Central memory CD4-positive, alpha-beta T cell (primary cell): ENCODE results near the gene CITED2.
"Not testable (repeated sequence)": the region's sequence is repeated elsewhere in the genome, so short reads cannot be mapped to it uniquely, and the experiment has no call there.

Experiments
- DNase-seq: peaks from one replicate; pipeline ENCODE4 v3.0.0; 2022
- total RNA-seq, 3 experiments: gene quantifications; one replicate each; lab custom pipeline; 2026; lab: John Stamatoyannopoulos, UW

Gene CITED2, protein sequence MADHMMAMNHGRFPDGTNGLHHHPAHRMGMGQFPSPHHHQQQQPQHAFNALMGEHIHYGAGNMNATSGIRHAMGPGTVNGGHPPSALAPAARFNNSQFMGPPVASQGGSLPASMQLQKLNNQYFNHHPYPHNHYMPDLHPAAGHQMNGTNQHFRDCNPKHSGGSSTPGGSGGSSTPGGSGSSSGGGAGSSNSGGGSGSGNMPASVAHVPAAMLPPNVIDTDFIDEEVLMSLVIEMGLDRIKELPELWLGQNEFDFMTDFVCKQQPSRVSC
- 11.9 to 162 (median 73.1) reads per million in 3 experiments for total RNA-seq

DNA sequence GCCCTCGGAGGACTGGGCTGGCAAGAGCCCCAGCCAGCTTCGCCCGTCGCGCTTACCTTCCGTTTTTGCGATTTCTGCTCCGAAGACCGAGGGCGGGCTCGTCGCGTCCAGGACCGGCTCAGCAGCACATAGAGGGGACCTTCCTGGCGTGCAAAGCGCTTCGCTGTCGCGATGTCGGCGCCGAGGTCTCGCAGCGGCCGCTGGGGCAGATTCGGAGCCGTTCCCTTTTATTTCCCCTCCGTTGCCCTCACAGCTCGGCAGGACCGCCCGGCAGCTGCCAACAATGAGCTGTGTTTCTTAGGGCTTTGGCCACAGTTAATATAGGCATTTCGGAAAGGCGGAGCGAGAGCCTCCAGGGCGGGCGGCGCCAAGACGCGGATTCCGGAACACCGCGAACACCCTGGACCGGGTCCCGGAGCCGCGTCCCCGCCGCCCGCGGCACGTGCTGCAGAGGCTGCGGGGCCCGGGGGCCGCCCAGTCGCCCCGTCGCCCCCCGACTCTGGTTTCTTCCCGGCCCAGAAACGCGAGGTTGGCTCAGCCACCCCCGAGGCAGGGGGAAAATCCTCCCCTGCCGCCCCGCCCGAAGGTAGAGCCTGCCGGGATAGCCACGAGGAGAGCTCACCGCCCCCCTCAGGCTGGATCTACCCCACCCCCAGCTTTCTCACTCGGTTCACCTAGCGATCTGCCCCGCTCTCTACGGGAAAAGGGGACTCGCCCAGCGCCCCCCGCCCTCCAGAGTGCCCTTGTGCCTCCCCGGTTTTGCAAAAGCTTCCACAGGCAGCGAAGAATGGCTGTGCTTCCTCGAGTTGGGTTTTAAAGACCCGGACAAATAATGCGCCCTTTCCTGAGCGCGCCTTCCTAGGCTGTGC, at the start of gene CITED2:
Gene CITED2 (minus strand): TSS at position 292 of the 869 bp plus-strand sequence. CDS start 704 bp downstream, outside the sequence.
- peak; percentile 93 for DNase-seq

DNA sequence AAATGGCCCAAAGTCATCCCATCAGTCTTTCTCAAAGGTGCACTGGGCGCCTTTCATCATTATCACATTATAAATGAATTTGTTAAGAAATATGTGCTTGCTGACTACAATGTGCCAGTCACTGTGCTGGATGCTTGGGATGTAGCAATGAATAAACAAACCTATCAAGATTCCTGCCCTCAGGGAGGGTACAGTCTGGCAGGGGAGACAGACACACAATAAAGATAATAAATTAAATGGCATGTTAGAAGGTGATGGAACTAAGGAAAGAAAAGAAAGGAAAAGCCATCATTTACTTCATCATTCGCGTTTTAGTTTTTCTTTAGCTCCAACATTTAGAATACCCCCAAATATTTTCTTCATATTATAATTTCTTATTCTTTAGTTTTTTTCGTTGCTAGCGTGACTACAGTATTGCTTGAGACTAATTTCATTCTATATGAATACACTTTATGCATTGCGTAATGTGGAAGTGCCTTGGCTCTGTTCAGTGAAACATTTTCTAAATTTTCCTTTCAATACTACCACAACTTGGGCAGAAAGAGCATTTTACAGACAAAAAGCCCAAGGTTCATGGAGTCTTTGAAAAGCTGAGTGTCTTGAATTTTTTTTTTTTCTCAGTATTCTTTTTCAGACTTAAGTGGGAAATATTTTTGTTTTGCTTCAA, 48.7 kb upstream of the CITED2 start:
- DNase-seq: no peak

DNA sequence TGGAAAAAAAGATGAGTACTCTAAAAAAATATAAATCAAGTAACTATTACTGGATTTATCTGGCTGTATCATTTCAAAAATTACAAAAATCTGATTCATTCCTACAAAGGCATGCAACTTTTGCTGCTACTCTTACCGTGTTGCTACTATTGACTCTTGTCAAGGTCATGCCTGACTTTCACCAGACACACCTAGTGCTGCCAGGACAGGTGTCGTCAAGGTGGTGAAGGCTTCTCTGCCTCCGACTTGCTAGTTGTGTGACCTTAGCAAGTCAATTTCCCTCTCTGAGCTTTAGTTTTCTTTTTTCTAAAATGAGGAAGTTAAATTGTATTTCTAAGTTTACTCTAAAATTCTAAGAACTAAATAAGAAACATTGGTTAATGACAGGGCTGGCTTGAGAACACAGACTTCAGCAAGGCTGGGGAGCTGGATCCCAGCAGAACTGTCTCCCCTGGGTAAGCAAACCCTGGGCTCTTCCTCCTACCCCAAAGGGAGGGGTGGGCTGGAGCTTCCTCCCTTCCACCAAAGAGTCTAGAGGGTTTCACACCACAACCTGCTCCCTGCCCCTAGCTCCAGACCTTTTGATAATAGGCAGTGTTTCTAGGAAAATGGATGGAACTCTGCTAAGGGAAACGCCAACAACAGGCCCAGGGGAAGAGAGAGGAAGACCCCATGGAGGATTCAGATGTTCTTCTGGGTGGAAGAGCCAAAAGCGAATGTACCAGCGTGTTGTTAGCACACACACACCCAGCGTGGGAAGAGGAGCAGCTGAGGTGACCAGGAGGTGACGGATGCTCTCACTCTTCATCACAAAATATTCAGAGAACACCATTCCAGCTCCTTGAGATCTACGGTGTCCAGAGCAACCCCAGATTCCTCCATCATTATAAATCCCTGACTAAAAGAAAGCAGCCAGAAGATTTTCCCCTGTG, 47.9 kb upstream of the CITED2 start:
- no peak for DNase-seq

DNA sequence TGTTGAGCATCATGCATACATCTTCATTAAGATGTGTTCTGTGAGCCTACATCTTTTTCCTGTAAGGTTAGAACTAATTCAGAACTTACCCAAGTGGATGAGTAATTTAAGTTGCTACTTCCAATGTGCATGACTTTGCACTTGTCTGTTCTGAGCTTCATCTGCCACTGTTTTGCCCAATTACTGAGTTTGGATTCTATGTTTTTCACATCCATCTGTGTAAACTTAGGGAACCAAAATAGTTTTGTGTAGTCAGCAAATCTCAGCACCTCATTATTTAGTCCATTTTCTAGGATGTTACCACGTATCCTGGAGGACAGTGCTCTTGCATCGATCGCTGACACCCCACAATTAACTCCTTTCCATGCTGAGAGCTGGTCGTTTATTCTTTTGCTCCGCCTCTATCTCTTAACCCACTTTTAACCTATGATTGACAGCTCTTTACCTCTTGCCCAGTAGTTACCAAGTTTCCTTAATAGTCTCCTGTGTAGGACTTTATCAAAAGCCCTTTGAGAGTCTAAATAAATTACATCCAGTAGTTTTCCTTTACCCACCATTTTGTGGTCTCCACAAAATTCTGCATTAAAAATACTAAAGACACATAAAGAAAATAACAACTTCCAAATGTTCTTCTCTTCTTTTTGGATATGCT, 44.2 kb upstream of the CITED2 start:
- DNase-seq: no peak

DNA sequence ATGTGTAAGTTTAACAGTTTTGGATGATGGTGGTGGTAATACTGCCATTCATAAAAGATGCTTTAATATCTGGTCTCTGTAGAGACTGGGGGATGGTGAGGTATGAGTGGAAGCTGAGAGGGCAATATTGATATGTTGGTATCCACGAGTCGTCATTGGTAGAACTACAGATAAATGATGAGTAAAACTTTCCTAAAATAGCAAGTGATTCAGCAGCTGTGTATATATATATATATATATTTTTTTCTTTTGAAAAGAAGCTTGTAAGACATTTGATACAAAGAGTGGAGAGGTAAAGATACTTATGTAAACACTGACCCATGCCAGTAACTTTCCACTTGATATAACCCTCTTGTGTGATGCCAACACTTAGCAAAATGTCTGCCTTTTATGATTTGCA, 41.7 kb upstream of the CITED2 start:
- DNase-seq: no peak

DNA sequence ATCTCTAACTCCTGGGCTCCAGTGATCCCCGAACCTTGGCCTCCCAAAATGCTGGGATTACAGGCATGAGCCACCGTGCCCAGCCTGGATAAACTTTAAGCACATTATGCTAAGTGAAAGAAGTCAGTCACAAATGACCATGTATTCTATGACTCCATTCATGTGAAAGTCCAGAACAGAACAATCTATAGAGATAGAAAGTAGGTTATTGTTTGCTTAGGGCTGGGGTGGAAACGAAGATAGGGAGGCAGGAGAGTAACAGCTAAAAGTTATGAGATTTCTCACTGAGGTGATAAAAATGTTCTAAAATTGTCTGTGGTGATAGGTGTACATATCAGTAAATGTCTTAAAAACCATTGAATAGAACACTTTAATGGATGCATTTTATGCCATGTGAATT, 40.9 kb upstream of the CITED2 start:
- DNase-seq: no peak

DNA sequence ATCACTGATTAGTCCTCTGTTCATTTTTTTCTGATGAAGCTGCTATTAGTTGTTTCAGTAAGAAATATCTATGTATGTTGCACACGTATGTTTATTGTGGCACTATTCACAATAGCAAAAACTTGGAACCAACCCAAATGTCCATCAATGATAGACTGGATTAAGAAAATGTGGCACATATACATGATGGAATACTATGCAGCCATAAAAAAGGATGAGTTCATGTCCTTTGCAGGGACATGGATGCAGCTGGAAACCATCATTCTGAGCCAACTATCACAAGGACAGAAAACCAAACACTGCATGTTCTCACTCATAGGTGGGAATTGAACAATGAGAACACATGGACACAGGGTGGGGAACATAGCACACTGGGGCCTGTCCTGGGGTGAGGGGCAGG, 37.7 kb upstream of the CITED2 start:
- DNase-seq: not testable (repeated sequence)

DNA sequence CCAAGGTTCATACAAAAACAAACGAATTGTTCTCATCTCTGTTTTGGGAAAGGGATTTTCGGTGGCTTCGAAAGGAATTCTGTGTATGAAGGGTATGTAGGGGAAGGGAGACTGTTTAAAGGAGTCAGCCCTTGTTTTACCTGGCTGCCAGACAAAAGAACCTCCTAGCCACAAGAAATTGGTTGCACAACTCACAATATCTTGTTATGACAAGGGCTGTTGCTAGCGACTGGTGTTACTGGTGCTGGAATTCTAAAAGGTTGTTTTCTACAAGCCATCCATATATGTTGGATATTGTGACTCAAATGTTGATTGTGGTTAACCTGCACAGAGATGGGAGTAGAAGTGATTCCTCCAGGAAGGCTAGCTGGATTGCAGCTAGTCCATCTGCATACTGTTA, 34.6 kb upstream of the CITED2 start:
- DNase-seq: no peak

DNA sequence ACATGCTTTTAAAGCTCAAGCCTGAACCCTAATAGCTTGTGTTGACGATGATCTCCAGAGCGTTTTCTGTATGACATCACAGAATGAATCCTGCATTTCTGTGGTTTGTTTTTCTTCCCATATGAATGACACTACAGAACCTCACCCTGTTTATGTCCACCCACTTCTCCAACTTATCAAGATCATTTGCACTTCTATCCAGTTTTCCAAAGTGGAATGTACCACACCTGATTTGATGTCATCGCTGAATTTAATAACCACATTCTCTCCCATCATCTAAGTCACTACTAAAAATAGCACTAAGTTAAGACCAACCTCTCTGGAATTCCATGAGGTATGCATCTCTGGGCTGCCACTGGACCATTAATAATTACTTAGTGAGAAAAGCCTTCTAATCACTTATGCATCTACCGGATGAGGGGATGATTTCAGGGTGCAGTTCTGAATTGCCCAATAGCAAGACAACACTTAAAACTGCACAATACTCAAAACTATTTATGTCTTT, 33.3 kb upstream of the CITED2 start:
- DNase-seq: no peak

DNA sequence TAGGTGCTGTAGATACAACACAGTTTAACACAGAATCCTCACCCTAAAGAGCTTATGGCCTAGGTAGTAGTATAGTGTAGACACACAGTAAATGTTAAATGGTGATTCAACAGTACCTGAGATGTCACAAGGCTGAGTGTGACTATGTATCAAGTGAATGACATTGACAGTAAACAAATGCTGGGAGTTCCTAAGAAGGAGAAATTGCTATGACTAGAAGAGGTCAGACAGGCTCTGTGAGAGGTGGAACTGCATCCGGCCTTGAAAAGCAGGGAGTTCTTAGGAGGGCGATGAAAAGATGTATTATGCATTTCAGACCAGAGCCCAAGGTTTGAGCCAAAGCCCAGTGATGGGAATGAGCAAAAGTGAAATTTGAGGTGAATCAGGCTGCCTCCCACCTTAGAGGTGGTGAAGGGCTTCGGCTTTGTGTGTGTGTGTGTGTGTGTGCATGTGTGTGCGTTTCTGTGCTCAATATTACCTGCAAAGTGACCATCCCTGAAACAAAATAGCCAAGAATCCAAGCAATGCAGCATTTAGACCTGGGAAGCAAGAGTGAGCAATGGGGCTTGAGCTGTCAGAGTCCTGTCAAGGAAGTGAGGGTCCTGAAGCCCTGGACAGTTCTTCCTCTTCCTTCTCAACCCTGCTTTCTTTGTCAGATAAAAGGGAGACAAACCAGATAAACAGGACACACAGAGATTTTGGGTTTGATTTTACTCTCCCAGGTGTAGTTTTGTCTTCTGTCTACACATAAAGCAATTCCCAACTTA, 32.3 kb upstream of the CITED2 start:
- DNase-seq: no peak

DNA sequence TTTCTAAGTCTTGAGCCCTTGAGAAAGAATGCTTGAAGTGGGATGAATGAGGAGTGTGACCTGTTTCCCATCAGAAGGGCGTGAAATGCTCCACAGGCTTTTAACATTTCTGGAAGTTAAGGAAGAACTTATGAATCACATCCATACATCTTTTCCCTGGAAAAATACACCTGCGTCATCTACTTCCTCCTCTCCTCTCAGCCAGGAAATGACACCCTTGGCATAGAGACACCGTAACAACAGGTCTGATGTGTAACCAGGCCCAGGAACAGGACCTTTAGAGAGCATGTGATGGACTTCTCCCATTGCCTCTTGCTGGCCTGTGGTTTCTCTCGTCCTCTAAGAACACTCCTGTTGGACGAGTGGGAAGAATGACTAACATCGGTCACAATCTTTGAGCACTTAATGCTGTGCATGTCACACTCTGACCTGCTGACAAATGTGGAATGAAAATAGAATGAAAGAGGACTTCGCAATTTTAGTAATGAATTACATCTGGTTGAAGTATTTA, 28.5 kb upstream of the CITED2 start:
- no peak for DNase-seq

DNA sequence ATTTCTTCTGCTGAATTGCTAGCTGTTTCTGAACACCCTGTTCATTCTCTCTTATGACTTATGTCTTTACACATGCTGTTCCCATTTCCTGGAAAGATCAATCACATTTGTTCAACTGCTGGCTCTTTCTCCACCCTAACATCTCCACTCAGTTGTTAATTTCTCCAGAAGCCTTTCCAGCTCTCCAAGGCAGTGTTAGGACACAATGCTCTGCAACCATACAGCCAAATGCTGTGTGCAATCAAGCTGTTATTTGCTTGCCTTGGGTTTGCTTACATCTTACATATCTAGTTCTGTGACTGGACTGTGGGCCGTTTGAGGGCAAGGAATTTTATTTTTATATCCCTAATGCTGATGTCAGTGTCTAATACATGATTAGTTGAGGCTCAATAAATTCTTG, 24.2 kb upstream of the CITED2 start:
- DNase-seq: no peak

DNA sequence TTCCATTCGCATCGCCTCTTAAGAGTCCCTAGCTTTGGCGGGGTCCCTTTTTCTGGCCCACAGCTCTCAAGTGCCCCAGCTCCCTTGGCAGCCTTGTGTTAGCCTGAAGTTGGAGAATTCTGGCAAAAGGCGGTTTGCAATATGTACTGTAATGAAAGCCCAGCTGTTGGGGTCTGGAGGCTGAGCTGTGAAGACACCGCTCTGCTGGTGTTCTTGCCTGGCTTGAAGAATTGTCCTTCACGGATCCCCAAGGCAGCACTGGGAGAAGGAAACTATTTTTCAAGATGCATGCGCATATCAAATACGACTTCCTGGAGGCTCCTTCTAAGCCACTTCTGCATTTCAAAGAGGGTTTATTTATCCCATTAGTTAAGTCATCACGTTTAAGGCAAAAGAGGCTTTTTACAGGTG, 21.4 kb upstream of the CITED2 start:
- DNase-seq: no peak

DNA sequence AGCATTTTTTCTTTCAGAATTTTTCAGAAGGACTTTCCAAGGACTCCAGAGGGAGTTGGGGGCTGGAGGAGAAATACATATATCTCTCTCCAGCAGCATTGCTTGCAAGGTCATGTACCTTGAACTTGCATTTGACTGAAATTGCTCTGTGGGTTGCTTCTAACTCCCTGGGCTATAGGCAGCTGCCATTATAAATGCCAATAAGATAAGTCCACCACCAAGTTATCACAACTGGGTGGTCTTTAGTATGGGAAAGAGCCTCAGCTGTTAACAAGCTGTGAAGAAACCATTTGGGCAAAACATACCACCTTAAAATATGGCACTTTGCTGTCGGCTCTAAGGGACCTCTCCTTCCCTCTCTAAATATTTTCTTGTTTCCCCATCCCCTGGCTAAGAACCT, 20.9 kb upstream of the CITED2 start:
- no peak for DNase-seq

DNA sequence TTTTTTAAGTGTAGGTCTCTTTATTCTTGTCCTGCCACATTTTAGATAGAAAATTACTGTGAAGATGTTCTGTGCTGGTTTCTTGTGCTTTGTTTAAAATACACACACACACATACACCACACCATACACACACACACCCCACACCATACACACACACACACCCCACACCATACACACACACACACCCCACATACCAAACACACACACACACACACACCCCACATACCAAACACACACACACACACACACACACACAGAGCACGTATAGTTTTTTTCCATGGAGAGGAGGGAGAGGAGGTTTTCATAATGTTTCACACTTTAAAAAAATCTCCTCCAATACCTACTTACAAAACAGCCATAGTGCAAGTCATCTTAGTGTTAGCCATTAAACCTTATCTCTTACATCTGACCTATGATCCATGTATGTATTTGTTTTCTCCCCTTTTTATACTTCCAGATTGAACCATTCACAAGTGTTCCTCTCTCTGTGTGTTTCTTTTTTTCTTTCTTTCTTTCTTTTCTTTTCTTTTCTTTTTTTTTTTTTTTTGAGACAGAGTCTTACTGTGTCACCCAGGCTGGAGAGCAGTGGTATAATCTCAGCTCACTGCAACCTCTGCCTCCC, 19.7 kb upstream of the CITED2 start:
- no peak for DNase-seq

DNA sequence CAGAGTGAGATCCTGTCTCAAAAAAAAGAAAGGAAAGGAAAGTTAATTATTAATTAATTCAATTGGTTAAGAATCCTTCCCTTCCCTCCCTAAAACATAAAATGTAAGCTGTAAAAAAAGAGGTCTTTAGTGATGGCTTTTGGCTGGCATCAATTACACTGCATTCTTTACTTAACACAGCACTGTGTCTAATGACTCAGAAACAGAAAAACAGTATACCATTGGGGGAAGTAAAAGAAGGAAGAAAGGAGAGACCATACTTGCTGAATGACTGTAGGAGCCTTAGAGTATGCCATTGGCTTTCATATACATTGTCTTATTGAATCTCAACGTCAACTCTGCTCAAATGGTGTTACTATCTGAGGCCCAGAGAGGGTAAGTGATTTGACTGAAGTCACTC, 18.3 kb upstream of the CITED2 start:
- no peak for DNase-seq

DNA sequence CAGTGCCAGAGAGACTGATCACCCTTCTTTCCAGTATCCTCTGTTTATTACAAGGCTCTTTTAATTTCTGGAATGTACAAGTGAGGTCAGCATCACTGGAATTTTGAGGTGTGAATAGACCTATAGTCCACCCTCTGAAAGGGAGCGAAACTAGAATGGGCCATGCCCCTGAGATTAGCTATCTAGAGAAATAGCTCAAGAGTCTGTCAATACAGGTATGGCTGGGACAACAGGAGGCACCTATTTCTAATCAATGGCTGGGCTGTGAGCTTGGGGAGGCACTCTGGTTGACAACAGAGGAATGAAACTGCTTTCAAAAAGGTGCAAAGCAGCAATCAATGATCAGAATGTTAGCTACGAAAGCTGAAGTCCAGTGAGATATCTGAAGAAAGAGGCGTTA, 17.3 kb upstream of the CITED2 start:
- no peak for DNase-seq

DNA sequence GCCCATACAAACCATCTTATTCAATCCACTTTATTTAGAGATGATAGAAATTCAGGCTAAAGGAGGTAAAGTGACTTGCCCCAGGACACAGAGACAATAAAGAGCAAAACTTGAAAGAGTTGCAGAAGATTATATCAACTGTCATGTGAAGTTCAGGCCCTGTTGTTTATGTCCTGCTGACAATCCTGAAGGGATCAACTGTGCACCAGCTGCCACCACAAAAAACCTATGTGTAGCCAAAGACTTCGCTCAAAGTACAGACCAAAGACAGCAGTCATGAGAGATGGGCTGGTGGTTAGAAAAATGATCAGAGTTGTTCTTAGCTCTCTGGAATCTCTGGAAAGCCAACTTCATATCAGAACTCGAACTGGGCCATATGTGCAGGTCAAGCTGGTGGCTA, 16.0 kb upstream of the CITED2 start:
- DNase-seq: no peak

DNA sequence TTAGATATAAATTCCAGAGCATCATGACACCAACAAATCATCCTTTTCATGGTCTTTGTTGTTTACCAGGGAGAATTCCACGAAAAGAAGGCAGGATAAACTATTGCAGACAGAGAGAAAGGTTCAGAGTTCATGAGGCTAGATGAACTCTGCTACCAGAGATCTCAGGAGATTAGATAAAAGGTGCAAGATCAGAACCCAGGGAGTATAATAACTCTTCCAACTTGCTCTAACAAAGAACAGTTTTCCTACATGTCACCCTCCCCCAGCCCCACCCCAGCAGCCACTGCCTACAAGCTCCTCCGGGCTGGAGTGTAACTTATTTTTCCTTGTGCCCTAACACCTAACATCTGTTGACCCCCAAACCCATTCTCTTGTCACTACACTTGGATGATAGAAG, 13.9 kb upstream of the CITED2 start:
- no peak for DNase-seq

DNA sequence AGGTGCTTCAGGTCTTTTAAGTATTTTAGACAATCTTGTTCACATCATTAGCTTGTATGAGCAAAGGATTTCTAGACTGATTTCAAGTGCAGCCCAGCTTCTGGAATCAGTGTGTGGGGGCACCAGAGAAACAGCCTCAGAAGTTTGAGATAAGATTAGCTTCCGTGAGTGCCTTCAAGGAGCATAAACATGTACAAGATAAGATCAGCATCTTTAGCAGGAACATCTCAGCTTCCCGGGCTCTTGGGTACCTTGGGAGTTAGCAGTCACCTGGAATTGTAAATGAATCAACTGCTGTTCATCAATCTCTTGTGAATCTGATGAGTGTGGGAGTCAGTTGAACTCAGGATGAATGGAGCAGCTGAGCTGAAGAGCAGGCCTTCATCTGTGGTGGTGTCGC, 12.0 kb upstream of the CITED2 start:
- DNase-seq: no peak
